ENCODE data around the gene MTG1.

Gene MTG1

GRCh38 chr10:133401981-133402725 is 8.2 kb downstream of the MTG1 start:
- no peak for ATAC-seq
- TF ChIP-seq ZFP3 (CRISPR knock-in tag; IDR thresholded peaks at IDR 0.05) (no peak), ZNF8 (CRISPR knock-in tag; IDR thresholded peaks at IDR 0.05) (no peak), CSRNP3 (CRISPR knock-in tag; IDR thresholded peaks at IDR 0.05) (no peak), CREB5 (CRISPR knock-in tag; IDR thresholded peaks at IDR 0.05; ENCODE audit: low read depth) (no peak)

- no peak for ATAC-seq
- TF ChIP-seq ZFP30 (CRISPR knock-in tag; IDR thresholded peaks at IDR 0.05) (no peak), CSRNP3 (CRISPR knock-in tag; IDR thresholded peaks at IDR 0.05) (no peak), PATZ1 (CRISPR knock-in tag; IDR thresholded peaks at IDR 0.05; ENCODE audit: borderline replicate concordance) (no peak), ZNF565 (CRISPR knock-in tag; conservative IDR thresholded peaks at IDR 0.05; ENCODE audit: low read depth) (no peak), ZC3H10 (CRISPR knock-in tag; IDR thresholded peaks at IDR 0.05) (no peak), CSDC2 (CRISPR knock-in tag; IDR thresholded peaks at IDR 0.05) (no peak), BACH2 (CRISPR knock-in tag; IDR thresholded peaks at IDR 0.05; ENCODE audit: borderline replicate concordance) (no peak), ESRRG (CRISPR knock-in tag; IDR thresholded peaks at IDR 0.05) (no peak), ZNF8 (CRISPR knock-in tag; IDR thresholded peaks at IDR 0.05) (no peak), TSHZ2 (CRISPR knock-in tag; IDR thresholded peaks at IDR 0.05) (no peak), ZNF70 (CRISPR knock-in tag; IDR thresholded peaks at IDR 0.05) (no peak), ISL1 (CRISPR knock-in tag; IDR thresholded peaks at IDR 0.05) (no peak)
Observed at GRCh38 chr10:133403359-133403758, 9.4 kb downstream of the MTG1 start.

GRCh38 chr10:133403784-133404183 is 9.8 kb downstream of the MTG1 start:
- no peak for ATAC-seq
- TF ChIP-seq TSHZ2 (CRISPR knock-in tag; IDR thresholded peaks at IDR 0.05) (no peak), ISL1 (CRISPR knock-in tag; IDR thresholded peaks at IDR 0.05) (no peak), ZNF70 (CRISPR knock-in tag; IDR thresholded peaks at IDR 0.05) (no peak), POU6F1 (CRISPR knock-in tag; IDR thresholded peaks at IDR 0.05; ENCODE audit: borderline replicate concordance, low read depth) (no peak), TOX (CRISPR knock-in tag; IDR thresholded peaks at IDR 0.05; ENCODE audit: borderline replicate concordance) (no peak), ESRRG (CRISPR knock-in tag; IDR thresholded peaks at IDR 0.05) (no peak), GLIS3 (CRISPR knock-in tag; IDR thresholded peaks at IDR 0.05) (no peak), ZFP3 (CRISPR knock-in tag; IDR thresholded peaks at IDR 0.05) (no peak), SNAI2 (CRISPR knock-in tag; IDR thresholded peaks at IDR 0.05) (no peak), TCF4 (CRISPR knock-in tag; IDR thresholded peaks at IDR 0.05; ENCODE audit: borderline replicate concordance) (no peak), RARB (CRISPR knock-in tag; IDR thresholded peaks at IDR 0.05) (no peak), BACH2 (CRISPR knock-in tag; IDR thresholded peaks at IDR 0.05; ENCODE audit: borderline replicate concordance) (no peak), ZNF565 (CRISPR knock-in tag; conservative IDR thresholded peaks at IDR 0.05; ENCODE audit: low read depth) (no peak), PATZ1 (CRISPR knock-in tag; IDR thresholded peaks at IDR 0.05; ENCODE audit: borderline replicate concordance) (no peak), ARNTL (CRISPR knock-in tag; IDR thresholded peaks at IDR 0.05; ENCODE audit: borderline replicate concordance, low read depth) (no peak)

All from SK-N-SH treated with all-trans-retinoic acid at 6 μM for 48 hours (cell line).